ENCODE data around the gene TPSG1.
"Not testable (repeated sequence)": the region's sequence is repeated elsewhere in the genome, so short reads cannot be mapped to it uniquely, and the experiment has no call there.

The TPSG1 gene

DNA sequence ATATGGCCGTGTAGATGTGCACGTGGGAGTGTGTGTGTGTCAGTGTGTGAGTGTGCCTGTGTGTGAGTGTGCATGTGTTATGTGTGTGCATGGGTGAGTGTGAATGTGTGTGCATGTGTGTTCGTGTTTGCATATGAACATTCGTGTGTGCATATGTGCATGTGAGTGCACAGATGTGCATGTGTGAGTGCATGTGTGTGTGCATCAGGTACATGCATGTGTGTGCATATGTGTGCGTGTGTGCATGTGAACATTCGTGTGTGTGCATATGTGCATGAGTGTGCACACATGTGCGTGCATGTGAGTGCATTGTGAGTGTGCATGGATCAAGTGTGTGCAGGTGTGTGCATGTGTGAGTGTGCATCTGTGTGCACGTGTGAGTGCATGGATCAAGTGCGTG, 12.9 kb upstream of the TPSG1 start:
- Histone ChIP-seq H2AFZ (no peak overlapping the region), H3K27me3 (ENCODE audit: control insufficient read depth, insufficient read depth, low read length) (no peaks in the 10 kb centered on the region), H3K4me2 (ENCODE audit: low read length) (no peak overlapping the region), H3K9ac (no peak overlapping the region), H3K9me3 (ENCODE audit: control insufficient read depth, low read length) (no peaks in the 10 kb centered on the region), H3K27ac (no peak overlapping the region), H3K36me3 (ENCODE audit: control insufficient read depth, insufficient read depth, low read length) (no peaks in the 10 kb centered on the region), H3K4me1 (no peaks in the 10 kb centered on the region), H3K4me3 (ENCODE audit: low read depth, low read length) (no peak overlapping the region), H3K79me2 (no peaks in the 10 kb centered on the region)
- TF ChIP-seq, protein P1, sequence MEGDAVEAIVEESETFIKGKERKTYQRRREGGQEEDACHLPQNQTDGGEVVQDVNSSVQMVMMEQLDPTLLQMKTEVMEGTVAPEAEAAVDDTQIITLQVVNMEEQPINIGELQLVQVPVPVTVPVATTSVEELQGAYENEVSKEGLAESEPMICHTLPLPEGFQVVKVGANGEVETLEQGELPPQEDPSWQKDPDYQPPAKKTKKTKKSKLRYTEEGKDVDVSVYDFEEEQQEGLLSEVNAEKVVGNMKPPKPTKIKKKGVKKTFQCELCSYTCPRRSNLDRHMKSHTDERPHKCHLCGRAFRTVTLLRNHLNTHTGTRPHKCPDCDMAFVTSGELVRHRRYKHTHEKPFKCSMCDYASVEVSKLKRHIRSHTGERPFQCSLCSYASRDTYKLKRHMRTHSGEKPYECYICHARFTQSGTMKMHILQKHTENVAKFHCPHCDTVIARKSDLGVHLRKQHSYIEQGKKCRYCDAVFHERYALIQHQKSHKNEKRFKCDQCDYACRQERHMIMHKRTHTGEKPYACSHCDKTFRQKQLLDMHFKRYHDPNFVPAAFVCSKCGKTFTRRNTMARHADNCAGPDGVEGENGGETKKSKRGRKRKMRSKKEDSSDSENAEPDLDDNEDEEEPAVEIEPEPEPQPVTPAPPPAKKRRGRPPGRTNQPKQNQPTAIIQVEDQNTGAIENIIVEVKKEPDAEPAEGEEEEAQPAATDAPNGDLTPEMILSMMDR (IDR thresholded peaks at IDR 0.05): no peak

DNA sequence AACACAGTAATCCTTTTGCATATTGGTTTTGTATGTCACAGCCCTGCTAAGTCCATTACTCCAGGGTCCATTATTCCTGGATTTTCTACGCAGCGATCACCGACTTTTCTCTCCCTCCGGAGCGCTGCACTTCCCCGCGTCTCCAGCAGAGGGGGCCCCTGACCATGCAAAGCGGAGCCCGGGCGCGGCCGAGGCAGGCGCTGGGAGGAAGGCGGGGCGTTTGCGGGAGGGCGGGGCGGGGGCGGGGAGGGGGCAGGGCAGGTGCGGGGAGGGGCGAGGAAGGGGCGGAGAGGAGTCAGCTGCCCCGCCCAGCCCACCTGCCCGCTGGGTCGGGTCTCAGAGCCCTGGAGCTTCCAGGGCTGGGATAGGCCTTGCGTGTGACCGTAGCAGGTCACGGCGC, 11.6 kb upstream of the TPSG1 start:
- not testable (repeated sequence) for H3K9ac ChIP-seq; H3K27ac ChIP-seq; H3K9me3 ChIP-seq (ENCODE audit: control insufficient read depth, low read length); H3K4me2 ChIP-seq (ENCODE audit: low read length); H2AFZ ChIP-seq; H3K4me3 ChIP-seq (ENCODE audit: low read depth, low read length); H3K36me3 ChIP-seq (ENCODE audit: control insufficient read depth, insufficient read depth, low read length); H3K79me2 ChIP-seq; H3K27me3 ChIP-seq (ENCODE audit: control insufficient read depth, insufficient read depth, low read length); H3K4me1 ChIP-seq

DNA sequence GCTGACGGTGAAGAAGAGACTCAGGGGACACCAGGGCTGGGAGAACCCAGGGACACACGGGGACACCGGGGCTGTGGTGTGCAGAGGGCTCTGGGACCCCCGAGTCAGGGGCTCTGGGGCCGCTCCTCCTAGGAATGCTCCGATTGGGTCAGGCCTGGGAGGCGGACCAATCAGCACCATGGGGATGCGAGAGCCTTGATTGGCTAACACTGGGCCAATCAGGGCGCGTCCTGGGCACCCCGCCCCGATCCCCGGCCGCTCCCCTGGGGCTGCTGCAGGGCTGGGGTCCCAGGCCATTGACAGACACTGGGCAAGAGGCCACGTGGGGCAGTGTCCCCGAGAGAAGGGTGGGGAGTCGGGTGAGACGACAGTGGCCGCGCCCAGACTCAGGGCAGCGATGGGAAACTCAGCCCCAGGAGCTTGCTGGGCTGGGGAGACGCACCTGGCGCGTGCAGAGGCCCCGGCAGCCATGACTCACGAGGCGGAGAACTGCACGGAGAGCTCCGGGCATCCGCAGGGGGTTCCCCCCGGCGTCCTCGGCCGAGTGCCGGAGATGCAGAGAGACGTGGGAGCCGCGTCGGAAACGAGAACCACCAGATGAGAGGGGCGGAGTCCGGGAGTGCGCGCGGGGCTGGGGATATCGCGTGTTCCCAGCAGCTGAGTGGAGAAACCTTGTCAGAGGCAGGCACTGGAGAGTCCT, 7.1 kb upstream of the TPSG1 start:
- H3K4me3 ChIP-seq (ENCODE audit: low read depth, low read length); H3K27me3 ChIP-seq (ENCODE audit: control insufficient read depth, insufficient read depth, low read length); H2AFZ ChIP-seq; H3K9me3 ChIP-seq (ENCODE audit: control insufficient read depth, low read length); H3K4me2 ChIP-seq (ENCODE audit: low read length); H3K9ac ChIP-seq; H3K27ac ChIP-seq; H3K36me3 ChIP-seq (ENCODE audit: control insufficient read depth, insufficient read depth, low read length); H3K79me2 ChIP-seq; H3K4me1 ChIP-seq: not testable (repeated sequence)

DNA sequence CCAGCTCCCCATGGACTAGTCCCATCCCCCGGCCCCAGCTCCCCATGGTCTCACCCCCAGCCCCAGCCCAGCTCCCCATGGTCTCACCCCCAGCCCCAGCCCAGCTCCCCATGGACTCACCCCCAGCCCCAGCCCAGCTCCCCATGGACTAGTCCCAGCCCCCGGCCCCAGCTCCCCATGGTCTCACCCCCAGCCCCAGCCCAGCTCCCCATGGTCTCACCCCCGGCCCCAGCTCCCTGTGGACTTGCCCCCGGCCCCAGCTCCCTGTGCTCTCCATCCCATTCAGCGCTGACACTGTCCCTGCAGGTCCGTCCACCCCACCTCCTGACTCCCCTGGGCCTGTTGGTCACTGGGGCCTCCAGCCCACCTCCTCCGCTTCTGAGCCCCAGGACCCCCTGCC, 6.2 kb upstream of the TPSG1 start:
- H3K4me2 ChIP-seq (ENCODE audit: low read length); H3K4me3 ChIP-seq (ENCODE audit: low read depth, low read length); H3K4me1 ChIP-seq; H3K27me3 ChIP-seq (ENCODE audit: control insufficient read depth, insufficient read depth, low read length); H2AFZ ChIP-seq; H3K9ac ChIP-seq; H3K27ac ChIP-seq; H3K79me2 ChIP-seq; H3K9me3 ChIP-seq (ENCODE audit: control insufficient read depth, low read length); H3K36me3 ChIP-seq (ENCODE audit: control insufficient read depth, insufficient read depth, low read length): not testable (repeated sequence)

DNA sequence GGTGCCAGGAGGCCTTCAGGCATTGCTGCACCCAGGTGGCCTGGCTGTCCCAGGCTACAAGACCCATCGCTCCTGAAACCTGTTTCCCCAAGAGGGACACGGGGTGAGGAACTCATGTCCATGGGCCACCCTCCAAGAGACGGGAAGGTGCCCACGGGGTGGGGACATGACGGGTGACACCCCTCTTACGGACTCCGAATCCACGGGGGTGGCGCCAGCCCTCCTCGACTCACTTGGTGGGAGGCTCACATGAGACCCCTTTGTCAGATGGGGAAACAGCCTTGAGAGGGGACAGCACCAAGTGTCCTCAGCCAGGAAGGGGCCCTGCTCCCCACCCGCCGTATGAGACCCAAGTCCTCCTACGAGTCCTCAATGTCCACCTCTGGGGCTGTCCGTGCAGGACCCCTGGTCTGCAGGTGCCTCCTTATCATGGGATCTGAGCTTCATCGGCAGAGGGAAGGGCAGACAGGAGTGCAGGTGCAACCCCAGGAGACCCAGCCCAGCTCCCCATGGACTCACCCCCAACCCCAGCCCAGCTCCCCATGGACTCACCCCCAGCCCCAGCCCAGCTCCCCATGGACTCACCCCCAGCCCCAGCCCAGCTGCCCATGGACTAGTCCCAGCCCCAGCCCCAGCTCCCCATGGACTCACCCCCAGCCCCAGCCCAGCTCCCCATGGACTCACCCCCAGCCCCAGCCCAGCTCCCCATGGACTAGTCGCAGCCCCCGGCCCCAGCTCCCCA, 5.6 kb upstream of the TPSG1 start:
- not testable (repeated sequence) for H3K9ac ChIP-seq; H3K79me2 ChIP-seq; H3K36me3 ChIP-seq (ENCODE audit: control insufficient read depth, insufficient read depth, low read length); H2AFZ ChIP-seq; H3K9me3 ChIP-seq (ENCODE audit: control insufficient read depth, low read length); H3K4me2 ChIP-seq (ENCODE audit: low read length); H3K4me3 ChIP-seq (ENCODE audit: low read depth, low read length); H3K27me3 ChIP-seq (ENCODE audit: control insufficient read depth, insufficient read depth, low read length); H3K4me1 ChIP-seq; H3K27ac ChIP-seq

DNA sequence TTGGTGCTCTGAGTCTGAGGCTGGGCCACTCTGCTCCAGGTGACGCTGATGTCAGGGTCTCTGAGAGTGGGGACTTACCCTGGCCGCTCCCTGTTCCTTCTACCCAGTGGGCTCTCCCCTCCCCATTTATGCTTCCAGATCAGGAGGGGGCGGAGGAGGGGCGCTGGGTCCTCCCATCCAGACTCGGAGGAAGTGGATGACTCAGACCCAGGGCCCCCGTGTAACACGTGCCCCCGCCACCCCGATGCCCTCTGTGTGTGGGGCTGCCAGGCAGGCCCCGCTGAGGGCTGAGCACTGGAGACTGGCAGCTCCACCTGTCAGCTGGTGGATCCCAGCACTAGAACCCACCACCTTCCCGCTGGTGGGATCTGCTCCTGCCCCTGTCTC, 5.0 kb upstream of the TPSG1 start, which contains the start of gene TPSB2:
TPSB2 (minus strand) TSS at position 101 of the 387 bp plus-strand sequence. CDS start 233 bp downstream, outside the sequence.
- not testable (repeated sequence) for H3K36me3 ChIP-seq (ENCODE audit: control insufficient read depth, insufficient read depth, low read length); H3K9ac ChIP-seq; H3K4me2 ChIP-seq (ENCODE audit: low read length); H3K9me3 ChIP-seq (ENCODE audit: control insufficient read depth, low read length); H3K4me1 ChIP-seq; H3K4me3 ChIP-seq (ENCODE audit: low read depth, low read length); H3K27ac ChIP-seq; H3K27me3 ChIP-seq (ENCODE audit: control insufficient read depth, insufficient read depth, low read length); H3K79me2 ChIP-seq; H2AFZ ChIP-seq

DNA sequence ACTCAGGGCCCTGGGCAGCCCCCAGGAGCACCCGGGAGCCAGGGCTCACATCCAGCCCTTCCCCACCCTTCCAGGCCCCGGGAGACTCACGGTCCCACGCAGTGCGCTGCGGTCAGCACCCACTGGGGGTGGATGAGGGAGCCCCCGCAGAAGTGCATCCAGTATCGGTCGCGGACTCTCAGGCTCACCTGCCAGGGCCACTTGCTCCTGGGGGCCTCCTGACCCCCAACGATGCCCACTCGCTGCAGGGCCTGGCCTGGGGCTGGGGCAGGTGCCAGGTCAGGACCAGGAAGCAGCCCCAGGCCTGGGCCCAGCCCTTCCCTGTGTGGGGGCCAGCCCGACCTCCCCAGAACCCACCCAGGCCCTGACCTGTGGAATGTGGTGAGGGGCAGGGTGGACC, 4.4 kb upstream of the TPSG1 start:
- not testable (repeated sequence) for H3K4me3 ChIP-seq (ENCODE audit: low read depth, low read length); H3K27me3 ChIP-seq (ENCODE audit: control insufficient read depth, insufficient read depth, low read length); H3K36me3 ChIP-seq (ENCODE audit: control insufficient read depth, insufficient read depth, low read length); H2AFZ ChIP-seq; H3K27ac ChIP-seq; H3K4me2 ChIP-seq (ENCODE audit: low read length); H3K79me2 ChIP-seq; H3K4me1 ChIP-seq; H3K9me3 ChIP-seq (ENCODE audit: control insufficient read depth, low read length); H3K9ac ChIP-seq

DNA sequence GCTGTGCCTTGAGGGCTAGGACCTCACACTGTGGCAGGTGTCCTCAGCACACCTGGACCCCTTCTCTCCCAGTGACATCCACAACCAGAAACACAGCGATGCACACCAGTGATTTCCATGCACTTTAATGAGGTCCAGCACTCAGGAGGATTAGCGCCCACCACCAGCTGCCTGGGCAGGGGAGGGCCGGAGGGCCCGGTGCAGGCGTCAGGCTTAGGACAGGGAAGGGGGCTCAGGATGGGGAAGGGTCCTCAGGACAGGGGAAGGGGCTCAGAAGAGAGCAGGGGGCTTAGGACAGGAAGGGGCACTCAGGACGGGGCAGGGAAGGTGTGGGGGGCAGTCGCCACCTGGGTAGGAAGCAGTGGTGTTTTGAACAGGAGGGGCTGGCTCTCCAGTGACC, 3.2 kb upstream of the TPSG1 start:
- H3K79me2 ChIP-seq; H3K36me3 ChIP-seq (ENCODE audit: control insufficient read depth, insufficient read depth, low read length); H3K27me3 ChIP-seq (ENCODE audit: control insufficient read depth, insufficient read depth, low read length); H3K4me3 ChIP-seq (ENCODE audit: low read depth, low read length); H3K4me2 ChIP-seq (ENCODE audit: low read length); H3K27ac ChIP-seq; H3K9me3 ChIP-seq (ENCODE audit: control insufficient read depth, low read length); H3K4me1 ChIP-seq; H3K9ac ChIP-seq; H2AFZ ChIP-seq: not testable (repeated sequence)

DNA sequence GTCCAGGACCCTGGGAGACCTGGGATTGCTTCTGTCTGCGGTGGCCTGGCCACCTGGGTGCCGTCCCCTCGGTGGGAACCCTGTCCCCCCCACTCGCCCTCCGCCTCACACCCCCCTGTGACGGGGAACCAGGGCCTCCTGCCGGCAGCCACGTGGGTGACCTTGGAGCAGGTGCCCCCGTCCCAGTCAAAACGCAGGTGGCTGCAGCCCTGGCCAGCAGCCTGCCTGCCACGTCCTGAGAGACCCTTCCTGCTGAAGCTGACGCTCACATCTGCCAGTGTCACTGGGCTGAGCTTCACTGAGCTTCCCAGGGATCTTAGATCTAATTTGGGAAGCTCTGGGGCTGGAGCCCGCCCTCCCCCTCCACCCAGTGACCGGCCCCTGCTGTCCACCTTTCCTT, 1.6 kb upstream of the TPSG1 start:
- not testable (repeated sequence) for H3K9ac ChIP-seq; H3K79me2 ChIP-seq; H3K36me3 ChIP-seq (ENCODE audit: control insufficient read depth, insufficient read depth, low read length); H3K27ac ChIP-seq; H2AFZ ChIP-seq; H3K27me3 ChIP-seq (ENCODE audit: control insufficient read depth, insufficient read depth, low read length); H3K4me1 ChIP-seq; H3K4me3 ChIP-seq (ENCODE audit: low read depth, low read length); H3K4me2 ChIP-seq (ENCODE audit: low read length); H3K9me3 ChIP-seq (ENCODE audit: control insufficient read depth, low read length)

DNA sequence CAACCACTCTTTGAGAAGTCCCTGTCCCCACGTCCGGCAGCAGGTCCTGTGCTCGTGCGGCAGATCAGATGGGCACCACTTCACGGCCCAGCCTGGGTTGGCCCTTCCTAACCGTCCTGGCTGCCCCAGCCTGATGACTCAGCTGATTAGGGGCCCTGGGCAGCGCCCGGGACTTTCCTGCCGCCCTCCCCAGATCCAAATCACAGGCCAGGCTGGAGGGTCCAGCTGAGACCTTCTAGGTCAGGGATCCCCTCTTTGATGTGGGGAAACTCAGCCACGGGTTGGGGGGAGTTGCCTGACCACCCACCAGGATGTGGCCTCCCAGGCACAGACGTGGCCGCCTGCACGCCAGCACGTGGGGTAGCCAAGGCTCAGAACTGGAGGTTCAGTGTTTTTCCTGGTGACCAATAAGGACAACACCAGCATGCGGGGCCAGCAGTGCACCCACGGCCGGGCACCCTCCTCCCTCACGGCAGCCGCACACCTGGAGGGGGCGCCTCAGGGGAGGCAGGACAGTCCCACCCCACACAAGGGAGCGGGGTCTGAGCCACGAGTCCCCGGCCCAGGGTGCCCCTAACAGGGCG, 752 bp upstream of the TPSG1 start:
- not testable (repeated sequence) for H3K4me2 ChIP-seq (ENCODE audit: low read length); H3K79me2 ChIP-seq; H3K27me3 ChIP-seq (ENCODE audit: control insufficient read depth, insufficient read depth, low read length); H3K27ac ChIP-seq; H3K9me3 ChIP-seq (ENCODE audit: control insufficient read depth, low read length); H3K9ac ChIP-seq; H3K4me3 ChIP-seq (ENCODE audit: low read depth, low read length); H3K4me1 ChIP-seq; H3K36me3 ChIP-seq (ENCODE audit: control insufficient read depth, insufficient read depth, low read length)
- H2AFZ ChIP-seq: peak overlapping the region; percentile 11
